Mucosa of gallbladder (tissue), 1 donor: ENCODE data around the gene SEMA6B. TPM values are rescaled to one million over a fixed set of nuclear protein-coding genes. Genes with fewer than 3 reads are reported as not detected.

Experiments
- DNase-seq: peaks from one replicate; pipeline ENCODE4 v3.0.0-alpha.2; 2020; ENCODE audit warnings: low spot score
- total RNA-seq: library from RNA; stranded (reverse); gene quantifications from one replicate; pipeline ENCODE4 v1.2.1, GENCODE V29; 2021
- donor health status: DM: no; HTN: no; CAD: no.

SEMA6B gene
- total RNA-seq, 1 donor from 2014 or later, result 5.0 TPM

GRCh38 chr19:4493104-4493928 is 66.2 kb downstream of the SEMA6B start:
- no peak for DNase-seq

Other genes starting within 250 kb of the SEMA6B start
- 37.8 TPM for gene STAP2, start 220.9 kb downstream of the SEMA6B start, total RNA-seq
- 26.1 TPM for gene MPND, start 216.1 kb downstream of the SEMA6B start, total RNA-seq
- gene SH3GL1, start 159.1 kb downstream of the SEMA6B start, total RNA-seq, result 56.9 TPM
- 8.3 TPM for gene CHAF1A, start 157.0 kb downstream of the SEMA6B start, total RNA-seq
- gene UBXN6, start 101.9 kb downstream of the SEMA6B start, total RNA-seq, result 134 TPM
- gene HDGFL2, start 87.4 kb downstream of the SEMA6B start, total RNA-seq, result 54.4 TPM
- 36.4 TPM for gene PLIN4, start 41.2 kb downstream of the SEMA6B start, total RNA-seq
- 13.6 TPM for gene PLIN5, start 24.5 kb downstream of the SEMA6B start, total RNA-seq
- gene LRG1, start 19.6 kb downstream of the SEMA6B start, total RNA-seq, result 16.2 TPM
- 7.3 TPM for gene TNFAIP8L1, start 79.8 kb upstream of the SEMA6B start, total RNA-seq
- gene MYDGF, start 110.7 kb upstream of the SEMA6B start, total RNA-seq, result 77.4 TPM
- gene DPP9, start 164.2 kb upstream of the SEMA6B start, total RNA-seq, result 62.8 TPM
- gene FEM1A, start 232.1 kb upstream of the SEMA6B start, total RNA-seq, result 10.0 TPM